ENCODE results near the gene TMEM218.
A peak's percentile ranks its signal among the peaks of the same experiment; 100 is the strongest.

Gene TMEM218

GRCh38 chr11:125111343-125112207, at the start of gene TMEM218:
TSS of gene TMEM218 (minus strand) at chr11:125111626. CDS start at chr11:125102241, 9,385 bp downstream.
- DNase-seq, result peak; percentile 95

GRCh38 chr11:125157953-125158680, 46.7 kb upstream of the TMEM218 start:
- no peak for DNase-seq

- DNase-seq, result no peak
Measured at GRCh38 chr11:125157118-125157733, 45.8 kb upstream of the TMEM218 start.

GRCh38 chr11:125156346-125157117, 45.1 kb upstream of the TMEM218 start:
- no peak for DNase-seq

- DNase-seq, result no peak
Measured at GRCh38 chr11:125155767-125156166, 44.3 kb upstream of the TMEM218 start.

GRCh38 chr11:125155100-125155444, 43.6 kb upstream of the TMEM218 start:
- DNase-seq, result no peak

- no peak for DNase-seq
Measured at GRCh38 chr11:125154378-125155099, 43.1 kb upstream of the TMEM218 start.

GRCh38 chr11:125153837-125154236, 42.4 kb upstream of the TMEM218 start:
- DNase-seq, result no peak

- no peak for DNase-seq
Measured at GRCh38 chr11:125148743-125149142, 37.3 kb upstream of the TMEM218 start.

- DNase-seq, result no peak
Measured at GRCh38 chr11:125148011-125148410, 36.6 kb upstream of the TMEM218 start.

- no peak for DNase-seq
Measured at GRCh38 chr11:125147280-125147679, 35.9 kb upstream of the TMEM218 start.

GRCh38 chr11:125146232-125146631, 34.8 kb upstream of the TMEM218 start:
- no peak for DNase-seq

GRCh38 chr11:125141686-125142535, 30.5 kb upstream of the TMEM218 start:
- DNase-seq, result peak; percentile 67

- DNase-seq, result no peak
Measured at GRCh38 chr11:125141178-125141577, 29.8 kb upstream of the TMEM218 start.

GRCh38 chr11:125140233-125140632, 28.8 kb upstream of the TMEM218 start:
- DNase-seq, result no peak

- DNase-seq, result no peak
Measured at GRCh38 chr11:125139778-125140177, 28.4 kb upstream of the TMEM218 start.

- no peak for DNase-seq
Measured at GRCh38 chr11:125138966-125139365, 27.5 kb upstream of the TMEM218 start.

- DNase-seq, result no peak
Measured at GRCh38 chr11:125136001-125136400, 24.6 kb upstream of the TMEM218 start.

GRCh38 chr11:125132596-125132995, 21.2 kb upstream of the TMEM218 start:
- no peak for DNase-seq

GRCh38 chr11:125132071-125132470, 20.6 kb upstream of the TMEM218 start:
- no peak for DNase-seq

- no peak for DNase-seq
Measured at GRCh38 chr11:125129316-125129993, 18.0 kb upstream of the TMEM218 start.
